ENCODE measurements around the gene FRYL.
"Not testable (repeated sequence)": the region's sequence is repeated elsewhere in the genome, so short reads cannot be mapped to it uniquely, and the experiment has no call there.

Gene FRYL

DNA sequence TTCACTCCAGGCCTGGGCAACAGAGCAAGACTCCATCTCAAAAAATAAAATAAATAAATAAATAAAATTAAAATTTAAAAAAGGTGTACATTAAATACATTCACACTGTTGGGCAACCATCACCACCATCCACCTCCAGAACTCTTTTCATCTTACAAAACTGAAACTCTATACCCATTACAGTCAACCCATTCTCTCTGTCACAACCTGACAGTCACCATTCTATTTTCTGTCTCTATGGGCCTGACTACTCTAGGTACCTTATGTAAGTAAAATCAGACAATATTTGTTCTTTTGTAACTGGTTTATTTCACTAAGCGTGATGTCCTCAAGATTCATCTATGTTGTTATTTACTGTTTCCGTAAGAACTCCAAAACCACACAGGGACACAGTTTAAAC lies 59.6 kb downstream of the FRYL start:
- TF ChIP-seq EZH2 (IDR thresholded peaks at IDR 0.05; ENCODE audit: borderline replicate concordance, low read length): no peak
- TF ChIP-seq, protein P1, sequence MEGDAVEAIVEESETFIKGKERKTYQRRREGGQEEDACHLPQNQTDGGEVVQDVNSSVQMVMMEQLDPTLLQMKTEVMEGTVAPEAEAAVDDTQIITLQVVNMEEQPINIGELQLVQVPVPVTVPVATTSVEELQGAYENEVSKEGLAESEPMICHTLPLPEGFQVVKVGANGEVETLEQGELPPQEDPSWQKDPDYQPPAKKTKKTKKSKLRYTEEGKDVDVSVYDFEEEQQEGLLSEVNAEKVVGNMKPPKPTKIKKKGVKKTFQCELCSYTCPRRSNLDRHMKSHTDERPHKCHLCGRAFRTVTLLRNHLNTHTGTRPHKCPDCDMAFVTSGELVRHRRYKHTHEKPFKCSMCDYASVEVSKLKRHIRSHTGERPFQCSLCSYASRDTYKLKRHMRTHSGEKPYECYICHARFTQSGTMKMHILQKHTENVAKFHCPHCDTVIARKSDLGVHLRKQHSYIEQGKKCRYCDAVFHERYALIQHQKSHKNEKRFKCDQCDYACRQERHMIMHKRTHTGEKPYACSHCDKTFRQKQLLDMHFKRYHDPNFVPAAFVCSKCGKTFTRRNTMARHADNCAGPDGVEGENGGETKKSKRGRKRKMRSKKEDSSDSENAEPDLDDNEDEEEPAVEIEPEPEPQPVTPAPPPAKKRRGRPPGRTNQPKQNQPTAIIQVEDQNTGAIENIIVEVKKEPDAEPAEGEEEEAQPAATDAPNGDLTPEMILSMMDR (IDR thresholded peaks at IDR 0.05; ENCODE audit: low read length): no peak
- H3K79me2 ChIP-seq (ENCODE audit: insufficient read depth, low read length): peaks cover 49% of the 10 kb centered on the region

DNA sequence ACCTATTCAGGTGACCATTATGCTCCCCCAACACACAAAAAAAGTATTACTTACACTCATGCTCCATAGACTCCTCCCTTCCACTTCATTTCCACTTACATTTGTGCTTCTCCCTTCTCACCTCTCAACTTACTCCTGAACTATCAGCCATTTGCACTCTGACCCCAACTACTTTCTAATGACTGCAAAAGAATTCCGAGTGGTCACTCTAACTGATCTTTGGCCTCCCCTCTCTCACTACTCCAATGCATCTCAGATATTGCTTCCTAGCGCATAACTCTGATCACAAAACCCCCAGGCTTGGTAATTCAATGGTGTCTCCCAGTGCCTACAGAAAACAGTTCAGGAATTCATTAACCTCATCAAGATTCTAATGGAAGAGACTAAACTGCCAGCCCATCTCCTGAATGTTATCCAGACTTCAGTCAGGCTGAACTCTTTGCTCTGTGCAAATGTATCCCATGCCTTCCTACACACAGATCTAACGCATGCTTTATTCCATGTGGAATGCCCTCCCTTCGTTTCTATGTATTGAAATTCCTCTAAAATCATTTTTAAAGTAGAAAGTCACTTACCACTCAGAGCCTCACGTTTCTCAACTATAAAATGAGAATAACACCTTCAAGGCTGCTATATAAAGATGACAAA lies 61.1 kb downstream of the FRYL start:
- Histone ChIP-seq H3K4me3 (ENCODE audit: low read depth, low read length, poor library complexity, severe bottlenecking) (no peak overlapping the region), H4K20me1 (ENCODE audit: insufficient read depth, low read length) (no peaks in the 10 kb centered on the region), H3K4me1 (ENCODE audit: insufficient read depth, low read length, severe bottlenecking) (no peaks in the 10 kb centered on the region), H3K4me2 (ENCODE audit: low read length) (no peak overlapping the region), H3K27ac (ENCODE audit: low read depth, low read length, poor library complexity, severe bottlenecking) (no peak overlapping the region), H3K9me3 (ENCODE audit: low read length) (no peaks in the 10 kb centered on the region), H3K79me2 (ENCODE audit: insufficient read depth, low read length) (peaks cover 34% of the 10 kb centered on the region), H3K9ac (ENCODE audit: low read length) (no peak overlapping the region), H3K36me3 (ENCODE audit: insufficient read depth, low read length) (no peaks in the 10 kb centered on the region), H3F3A (ENCODE audit: insufficient read depth, low read length) (no peaks in the 10 kb centered on the region), H3K9me2 (ENCODE audit: low read depth, low read length) (no peaks in the 10 kb centered on the region), H2AFZ (ENCODE audit: low read length) (no peak overlapping the region), H3K27me3 (ENCODE audit: insufficient read depth, low read length) (no peaks in the 10 kb centered on the region)
- TF ChIP-seq EZH2 (IDR thresholded peaks at IDR 0.05; ENCODE audit: borderline replicate concordance, low read length): no peak
- TF ChIP-seq, protein P1 (IDR thresholded peaks at IDR 0.05; ENCODE audit: low read length): no peak

More for the DNA sequence above, 59.6 kb downstream of the FRYL start:
- no peaks in the 10 kb centered on the region for H3K36me3 ChIP-seq (ENCODE audit: insufficient read depth, low read length)
- H2AFZ ChIP-seq (ENCODE audit: low read length): no peak overlapping the region
- H3K9ac ChIP-seq (ENCODE audit: low read length): no peak overlapping the region
- no peak overlapping the region for H3K4me3 ChIP-seq (ENCODE audit: low read depth, low read length, poor library complexity, severe bottlenecking)
- no peaks in the 10 kb centered on the region for H4K20me1 ChIP-seq (ENCODE audit: insufficient read depth, low read length)
- no peaks in the 10 kb centered on the region for H3K9me3 ChIP-seq (ENCODE audit: low read length)
- H3K27me3 ChIP-seq (ENCODE audit: insufficient read depth, low read length): no peaks in the 10 kb centered on the region
- H3K4me1 ChIP-seq (ENCODE audit: insufficient read depth, low read length, severe bottlenecking): no peaks in the 10 kb centered on the region
- H3K9me2 ChIP-seq (ENCODE audit: low read depth, low read length): no peaks in the 10 kb centered on the region
- H3K27ac ChIP-seq (ENCODE audit: low read depth, low read length, poor library complexity, severe bottlenecking): no peak overlapping the region
- H3F3A ChIP-seq (ENCODE audit: insufficient read depth, low read length): no peaks in the 10 kb centered on the region
- H3K4me2 ChIP-seq (ENCODE audit: low read length): no peak overlapping the region

DNA sequence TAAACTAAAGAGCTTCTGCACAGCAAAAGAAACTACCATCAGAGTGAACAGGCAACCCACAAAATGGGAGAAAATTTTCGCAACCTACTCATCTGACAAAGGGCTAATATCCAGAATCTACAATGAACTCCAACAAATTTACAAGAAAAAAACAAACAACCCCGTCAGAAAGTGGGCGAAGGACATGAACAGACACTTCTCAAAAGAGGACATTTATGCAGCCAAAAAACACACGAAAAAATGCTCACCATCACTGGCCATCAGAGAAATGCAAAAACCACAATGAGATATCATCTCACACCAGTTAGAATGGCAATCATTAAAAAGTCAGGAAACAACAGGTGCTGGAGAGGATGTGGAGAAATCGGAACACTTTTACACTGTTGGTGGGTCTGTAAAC lies 63.8 kb downstream of the FRYL start:
- H3K27me3 ChIP-seq (ENCODE audit: insufficient read depth, low read length); H3K4me2 ChIP-seq (ENCODE audit: low read length); H3K9ac ChIP-seq (ENCODE audit: low read length); H3K9me3 ChIP-seq (ENCODE audit: low read length); H2AFZ ChIP-seq (ENCODE audit: low read length); H3F3A ChIP-seq (ENCODE audit: insufficient read depth, low read length); H3K4me3 ChIP-seq (ENCODE audit: low read depth, low read length, poor library complexity, severe bottlenecking); H4K20me1 ChIP-seq (ENCODE audit: insufficient read depth, low read length); H3K27ac ChIP-seq (ENCODE audit: low read depth, low read length, poor library complexity, severe bottlenecking); H3K9me2 ChIP-seq (ENCODE audit: low read depth, low read length); H3K36me3 ChIP-seq (ENCODE audit: insufficient read depth, low read length); H3K4me1 ChIP-seq (ENCODE audit: insufficient read depth, low read length, severe bottlenecking): not testable (repeated sequence)
- H3K79me2 ChIP-seq (ENCODE audit: insufficient read depth, low read length): peaks cover 11% of the 10 kb centered on the region

All from OCI-LY1 (cell line).